Stomach (tissue), 9 donors: ENCODE measurements around the gene NETO2. TPM values are rescaled to one million over a fixed set of nuclear protein-coding genes. Genes with fewer than 3 reads are reported as not detected.

Experiments used
- DNase-seq, 2 donors: peaks; one replicate each; pipeline versions ENCODE4 v3.0.0 to v3.0.0-alpha.2; 2013 to 2019
- H3K27ac ChIP-seq, 5 donors: fragments of 200-600 bp in 4 of 5; sonication (generic) in 4 of 5; one replicate each; pipeline ENCODE4 v1.5.1; 2013 to 2019; ENCODE audit warnings: mild to moderate bottlenecking in 1 of 5, moderate library complexity in 1 of 5
- H3K27me3 ChIP-seq, 3 donors: fragments of 200-600 bp; sonication (generic); one replicate each; pipeline ENCODE4 v1.5.1; 2017 to 2019; ENCODE audit warnings: mixed run types in 1 of 3
- H3K36me3 ChIP-seq, 4 donors: fragments of 200-600 bp; sonication (generic); 1 replicate in 3 of 4; 2 replicates in 1 of 4; pipeline ENCODE4 v1.5.1; 2016 to 2019
- H3K4me1 ChIP-seq, 4 donors: fragments of 200-600 bp; sonication (generic); one replicate each; pipeline ENCODE4 v1.5.1; 2016 to 2019
- H3K4me3 ChIP-seq, 4 donors: fragments of 200-600 bp; sonication (generic) in 3 of 4; one replicate each; pipeline ENCODE4 v1.5.1; 2016 to 2019; ENCODE audit warnings: mild to moderate bottlenecking in 1 of 4
- H3K9me3 ChIP-seq, 4 donors: fragments of 200-600 bp; sonication (generic); one replicate each; pipeline ENCODE4 v1.5.1; 2016 to 2019
- EP300 ChIP-seq: sonication (generic); formaldehyde crosslinking; IDR thresholded peaks from one replicate; pipeline ENCODE4 v1.6.1; 2017; ENCODE audit warnings: antibody characterized with exemption
- POLR2A ChIP-seq, 4 donors: fragments of 450-650 bp; IDR thresholded peaks; one replicate each; pipeline ENCODE4 v1.6.1; 2016; ENCODE audit warnings: antibody characterized with exemption in 4 of 4, control low read depth in 2 of 4, mild to moderate bottlenecking in 1 of 4, moderate library complexity in 1 of 4
- POLR2AphosphoS5 ChIP-seq, 3 donors: sonication (generic); formaldehyde crosslinking; IDR thresholded peaks; one replicate each; pipeline ENCODE4 v1.6.1; 2016; ENCODE audit warnings: antibody characterized with exemption in 3 of 3
- WGBS, 5 donors: extraction: QIAGEN DNeasy Blood & Tissue Kit in 3 of 5; methylation state at CpG; one replicate each; pipeline versions ENCODE4 v1.1.5 to v1.1.7; 2013 to 2018; 5-methylcytosine and 5-hydroxymethylcytosine counted together
- intact Hi-C: fragments of 100-400 bp; cut with DNase I; formaldehyde crosslinking; loops from one replicate; pipeline ENCODE4 v1.15.1; 2023; ENCODE audit warnings: low total_unique reads
- polyA plus RNA-seq, 3 donors: library from polyadenylated mRNA; stranded (reverse); fragments of 200-250 nt; gene quantifications; one replicate each; pipeline ENCODE4 v1.2.3, GENCODE V29; 2013
- total RNA-seq, 5 donors: library from RNA; depleted of rRNA; stranded (reverse); fragments of >200 nt; gene quantifications; one replicate each; pipeline versions ENCODE4 v1.1.0 to v1.2.3, GENCODE V29; 2014 to 2016
- TF ChIP-seq, protein P1 (sequence below), 7 experiments: fragments of 450-650 bp in 4 of 7; fragments of 200-600 bp in 3 of 7; sonication (generic) in 3 of 7; IDR thresholded peaks; one replicate each; pipeline ENCODE4 v1.5.1; 2016 to 2019; ENCODE audit warnings: antibody characterized with exemption in 7 of 7, control low read depth in 2 of 7, mild to moderate bottlenecking in 1 of 7
- donor health status: healthy with polysubstance abuse.
- donor health status: Bipolar disorder and iron deficiency.
- donor health status: healthy.

The NETO2 gene
- total and polyA plus RNA-seq, 8 donors = 0.45 to 9.3 (median 2.2) TPM; not detected in 1

DNA sequence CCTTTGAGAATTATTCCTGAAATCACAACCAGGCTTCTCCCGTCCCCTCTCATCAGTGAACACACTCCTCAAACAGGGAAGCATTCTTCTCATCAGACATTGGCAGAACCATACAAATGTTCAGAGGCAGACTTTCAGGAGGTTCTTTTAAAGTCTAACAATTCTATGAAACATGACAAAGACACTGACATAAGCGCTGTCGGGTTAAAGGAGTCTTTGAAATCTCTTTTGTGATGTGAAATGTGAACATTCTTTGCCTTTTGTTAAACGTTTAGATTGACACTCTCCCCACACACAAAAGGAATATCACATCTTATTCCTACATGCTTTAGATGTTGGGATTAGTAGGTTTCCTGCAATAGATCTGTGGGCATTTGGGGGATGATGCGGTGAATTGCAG, 63.9 kb downstream of the NETO2 start:
- WGBS, 5 donors = 69 to 79% (median 75%) methylated on average over 5 of the region's 5 CpGs
- H3K36me3 ChIP-seq = no peaks in the 10 kb centered on the region
- H3K27me3 ChIP-seq = no peaks in the 10 kb centered on the region
- H3K27ac ChIP-seq = no peak overlapping the region
- H3K4me1 ChIP-seq = no peaks in the 10 kb centered on the region
- no peak for TF ChIP-seq POLR2AphosphoS5 (IDR thresholded peaks at IDR 0.05)
- no peak for TF ChIP-seq EP300
- TF ChIP-seq POLR2A (IDR thresholded peaks at IDR 0.05) = no peak
- TF ChIP-seq, protein P1, sequence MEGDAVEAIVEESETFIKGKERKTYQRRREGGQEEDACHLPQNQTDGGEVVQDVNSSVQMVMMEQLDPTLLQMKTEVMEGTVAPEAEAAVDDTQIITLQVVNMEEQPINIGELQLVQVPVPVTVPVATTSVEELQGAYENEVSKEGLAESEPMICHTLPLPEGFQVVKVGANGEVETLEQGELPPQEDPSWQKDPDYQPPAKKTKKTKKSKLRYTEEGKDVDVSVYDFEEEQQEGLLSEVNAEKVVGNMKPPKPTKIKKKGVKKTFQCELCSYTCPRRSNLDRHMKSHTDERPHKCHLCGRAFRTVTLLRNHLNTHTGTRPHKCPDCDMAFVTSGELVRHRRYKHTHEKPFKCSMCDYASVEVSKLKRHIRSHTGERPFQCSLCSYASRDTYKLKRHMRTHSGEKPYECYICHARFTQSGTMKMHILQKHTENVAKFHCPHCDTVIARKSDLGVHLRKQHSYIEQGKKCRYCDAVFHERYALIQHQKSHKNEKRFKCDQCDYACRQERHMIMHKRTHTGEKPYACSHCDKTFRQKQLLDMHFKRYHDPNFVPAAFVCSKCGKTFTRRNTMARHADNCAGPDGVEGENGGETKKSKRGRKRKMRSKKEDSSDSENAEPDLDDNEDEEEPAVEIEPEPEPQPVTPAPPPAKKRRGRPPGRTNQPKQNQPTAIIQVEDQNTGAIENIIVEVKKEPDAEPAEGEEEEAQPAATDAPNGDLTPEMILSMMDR (IDR thresholded peaks at IDR 0.05) = no peak
- no peaks in the 10 kb centered on the region for H3K9me3 ChIP-seq
- DNase-seq = no peak
- intact Hi-C loops = no loop called here
- H3K4me3 ChIP-seq = no peak overlapping the region

DNA sequence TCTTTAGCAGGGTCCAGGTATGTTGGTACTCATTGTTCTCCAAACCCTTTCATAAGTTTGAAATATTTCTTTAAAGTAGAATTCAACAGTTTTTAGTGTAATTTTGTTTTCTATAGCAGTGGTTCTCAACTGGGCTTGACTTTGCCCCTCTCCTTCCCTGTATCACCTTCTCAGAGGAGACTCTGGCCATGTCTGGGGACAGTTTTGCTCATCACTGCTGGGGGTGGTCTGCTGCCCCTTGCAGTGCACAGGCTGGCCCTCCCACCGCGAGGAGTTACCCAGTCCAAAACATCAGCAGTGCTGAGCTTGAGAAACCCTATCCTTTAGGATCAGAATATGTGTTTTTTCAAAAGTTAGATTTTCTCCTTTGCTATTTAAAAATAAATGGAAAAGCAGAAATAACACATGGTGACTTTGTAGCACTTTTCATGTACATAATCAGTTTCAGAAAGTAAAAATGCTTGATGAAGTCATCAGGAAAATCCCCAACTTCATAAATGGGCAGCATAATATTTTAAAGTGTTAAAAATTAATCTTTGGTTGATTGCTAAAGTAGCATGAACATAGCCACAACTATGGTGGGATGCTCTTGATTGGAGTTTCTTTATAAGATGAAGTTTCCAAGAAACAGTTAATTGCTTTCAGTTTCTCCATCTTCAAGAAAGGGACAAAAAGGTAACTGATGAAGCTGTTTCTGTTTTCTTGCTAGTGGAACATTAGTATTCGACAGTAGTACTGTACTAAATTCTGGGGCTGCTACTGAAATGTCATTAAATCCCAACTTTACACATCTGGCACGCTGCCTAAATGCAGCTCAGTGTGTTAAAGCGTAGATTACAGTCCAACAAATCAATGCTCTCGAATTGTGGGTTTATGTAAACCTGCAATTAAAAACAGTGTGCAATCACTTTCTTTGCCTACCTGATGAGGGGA, 70.3 kb downstream of the NETO2 start:
- H3K9me3 ChIP-seq = no peaks in the 10 kb centered on the region
- 55 to 64% (median 58%) methylated on average over 6 of the region's 6 CpGs for WGBS, 5 donors
- H3K36me3 ChIP-seq = no peaks in the 10 kb centered on the region
- no peaks in the 10 kb centered on the region for H3K4me1 ChIP-seq
- no peak for DNase-seq
- no peak overlapping the region for H3K4me3 ChIP-seq
- intact Hi-C loops = no loop called here
- no peak for TF ChIP-seq POLR2AphosphoS5 (IDR thresholded peaks at IDR 0.05)
- no peak for TF ChIP-seq EP300
- TF ChIP-seq POLR2A (IDR thresholded peaks at IDR 0.05) = no peak
- TF ChIP-seq, protein P1 (IDR thresholded peaks at IDR 0.05) = no peak
- H3K27me3 ChIP-seq = no peaks in the 10 kb centered on the region
- H3K27ac ChIP-seq = no peak overlapping the region

DNA sequence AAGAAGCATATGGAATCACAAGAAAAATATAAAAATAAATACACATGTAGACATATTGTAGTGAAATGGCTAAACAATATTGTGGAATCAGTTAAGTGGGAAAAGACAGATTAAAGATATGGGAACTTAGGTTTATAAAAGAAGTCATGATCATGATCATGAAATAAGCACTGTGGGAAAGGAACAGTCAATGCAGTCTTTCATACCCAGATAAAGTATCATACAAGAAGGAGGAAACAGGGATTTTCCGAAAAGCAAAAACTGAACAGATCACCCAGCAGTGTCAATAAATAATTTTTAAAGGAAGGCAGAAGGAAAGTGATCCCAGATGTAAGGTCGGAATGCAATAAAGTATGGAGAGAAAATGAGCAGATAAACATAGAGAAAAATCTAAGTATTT, 71.6 kb downstream of the NETO2 start:
- Histone ChIP-seq H3K27me3 (no peaks in the 10 kb centered on the region), H3K27ac (no peak overlapping the region), H3K4me3 (no peak overlapping the region), H3K4me1 (no peaks in the 10 kb centered on the region), H3K36me3 (no peaks in the 10 kb centered on the region), H3K9me3 (no peaks in the 10 kb centered on the region)
- TF ChIP-seq, protein P1 (IDR thresholded peaks at IDR 0.05) = no peak
- TF ChIP-seq POLR2A (IDR thresholded peaks at IDR 0.05) (no peak), POLR2AphosphoS5 (IDR thresholded peaks at IDR 0.05) (no peak), EP300 (no peak)
- intact Hi-C loops = no loop called here
- no peak for DNase-seq
- 87 to 98% (median 95%) methylated on average over 2 of the region's 2 CpGs for WGBS, 5 donors

DNA sequence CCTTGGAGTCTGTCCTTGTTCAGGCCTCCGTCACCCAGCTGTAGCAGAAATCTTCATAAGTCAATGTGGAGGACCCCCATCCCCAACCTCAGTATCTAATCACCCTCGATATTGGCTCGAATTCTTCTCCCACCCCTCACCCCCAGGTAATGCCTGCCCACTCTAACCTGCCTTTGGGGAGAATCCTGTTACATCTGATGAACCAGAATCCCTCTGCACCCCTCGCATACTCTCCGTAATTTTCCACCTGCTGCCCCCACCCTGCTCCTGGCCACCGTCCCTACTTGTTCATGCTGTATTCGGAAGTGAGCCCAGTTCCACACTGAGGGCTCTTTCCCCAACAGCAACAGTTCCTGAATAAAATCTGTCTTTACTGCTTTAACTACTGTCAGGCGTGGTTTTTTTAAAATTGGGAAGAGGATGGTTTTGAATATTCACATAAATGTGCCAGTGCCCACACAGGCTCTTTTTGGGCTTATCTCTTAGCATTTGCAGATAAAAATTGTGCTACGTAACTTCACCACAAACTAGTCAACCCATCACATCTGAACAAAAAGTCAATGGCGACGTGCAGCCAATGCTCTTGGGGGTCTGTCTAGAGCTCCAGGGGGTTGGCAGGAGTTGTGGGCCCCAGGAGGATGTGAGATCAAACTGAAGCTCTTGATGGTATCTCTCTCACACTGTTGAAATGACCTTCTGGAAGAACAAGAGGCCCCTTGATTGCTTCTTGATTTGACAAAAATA, 73.7 kb downstream of the NETO2 start:
- TF ChIP-seq, protein P1 (IDR thresholded peaks at IDR 0.05) = no peak
- TF ChIP-seq EP300 (no peak), POLR2A (IDR thresholded peaks at IDR 0.05) (no peak), POLR2AphosphoS5 (IDR thresholded peaks at IDR 0.05) (no peak)
- WGBS, 5 donors = 88 to 94% (median 91%) methylated on average over 11 of the region's 11 CpGs
- H3K4me1 ChIP-seq = no peaks in the 10 kb centered on the region
- no peak for DNase-seq
- H3K27ac ChIP-seq = no peak overlapping the region
- no peaks in the 10 kb centered on the region for H3K27me3 ChIP-seq
- intact Hi-C loops = no loop called here
- H3K36me3 ChIP-seq = no peaks in the 10 kb centered on the region
- H3K4me3 ChIP-seq = no peak overlapping the region
- no peaks in the 10 kb centered on the region for H3K9me3 ChIP-seq
